OCI-LY1 (cell line): ENCODE data around the gene CIB2.

Experiments used
- CTCF ChIP-seq: fragments of 200-600 bp; sonication (generic), shearing (Covaris generic); IDR thresholded peaks from 2 replicates; pipeline ENCODE4 v1.5.1; 2017; ENCODE audit warnings: mild to moderate bottlenecking, antibody characterized with exemption, low read length, moderate library complexity, mixed read lengths
- EZH2 ChIP-seq: fragments of 200-600 bp; sonication (generic), shearing (Covaris generic); IDR thresholded peaks from 2 replicates; pipeline ENCODE4 v1.8.0; 2017; ENCODE audit warnings: borderline replicate concordance, mixed run types, mild to moderate bottlenecking, antibody characterized with exemption, low read length, moderate library complexity, mixed read lengths

- peak; percentile 27; the same call in 1 of the 2 replicates for TF ChIP-seq CTCF
- TF ChIP-seq EZH2, result no peak
These were observed 54.8 kb downstream of the CIB2 start for GRCh38 chr15:78076231-78077052.
